ENCODE results near the gene SLC28A3. TPM values are rescaled to one million over a fixed set of nuclear protein-coding genes. Genes with fewer than 3 reads are reported as not detected.

Gene SLC28A3
- total and polyA plus RNA-seq, 4 donors = 0.24 to 3.6 (median 0.46) TPM

GRCh38 chr9:84238652-84239051 lies 101.9 kb downstream of the SLC28A3 start:
- H3K27ac ChIP-seq (ENCODE audit: low read depth, low read length) = no peak overlapping the region
- WGBS (ENCODE audit: insufficient coverage) = 77% methylated on average over 4 of the region's 4 CpGs
- H3K9me3 ChIP-seq (ENCODE audit: control insufficient read depth, insufficient read depth, low read length) = no peaks in the 10 kb centered on the region
- H3K4me1 ChIP-seq (ENCODE audit: control insufficient read depth, insufficient read depth, low read length) = no peaks in the 10 kb centered on the region
- H3K36me3 ChIP-seq (ENCODE audit: control insufficient read depth, insufficient read depth, low read length) = no peaks in the 10 kb centered on the region
- no peaks in the 10 kb centered on the region for H3K27me3 ChIP-seq (ENCODE audit: control insufficient read depth, insufficient read depth, low read length)
- DNase-seq (ENCODE audit: low read depth in 4 of 6, low spot score in 6 of 6) = no peak
- H3K4me3 ChIP-seq (ENCODE audit: low read depth, low read length) = no peak overlapping the region

- Histone ChIP-seq H3K36me3 (ENCODE audit: control insufficient read depth, insufficient read depth, low read length) (no peaks in the 10 kb centered on the region), H3K27me3 (ENCODE audit: control insufficient read depth, insufficient read depth, low read length) (no peaks in the 10 kb centered on the region), H3K4me3 (ENCODE audit: low read depth, low read length) (no peak overlapping the region), H3K27ac (ENCODE audit: low read depth, low read length) (no peak overlapping the region), H3K9me3 (ENCODE audit: control insufficient read depth, insufficient read depth, low read length) (no peaks in the 10 kb centered on the region), H3K4me1 (ENCODE audit: control insufficient read depth, insufficient read depth, low read length) (peaks cover 4% of the 10 kb centered on the region)
- 47% methylated on average over 2 of the region's 4 CpGs for WGBS (ENCODE audit: insufficient coverage)
- no peak for DNase-seq (ENCODE audit: low read depth in 4 of 6, low spot score in 6 of 6)
Observed at GRCh38 chr9:84235511-84235910, 105.0 kb downstream of the SLC28A3 start.

- Histone ChIP-seq H3K27me3 (ENCODE audit: control insufficient read depth, insufficient read depth, low read length) (no peaks in the 10 kb centered on the region), H3K9me3 (ENCODE audit: control insufficient read depth, insufficient read depth, low read length) (no peaks in the 10 kb centered on the region), H3K36me3 (ENCODE audit: control insufficient read depth, insufficient read depth, low read length) (no peaks in the 10 kb centered on the region), H3K4me1 (ENCODE audit: control insufficient read depth, insufficient read depth, low read length) (peaks cover 5% of the 10 kb centered on the region), H3K27ac (ENCODE audit: low read depth, low read length) (peak overlapping the region; percentile 6), H3K4me3 (ENCODE audit: low read depth, low read length) (no peak overlapping the region)
- peak in 2 of 6 donors; percentile 29 to 51 for DNase-seq (ENCODE audit: low read depth in 4 of 6, low spot score in 6 of 6)
- 54% methylated on average over 5 of the region's 6 CpGs for WGBS (ENCODE audit: insufficient coverage)
Observed at GRCh38 chr9:84230355-84231145, 110.0 kb downstream of the SLC28A3 start.

GRCh38 chr9:84229191-84229590 lies 111.4 kb downstream of the SLC28A3 start:
- Histone ChIP-seq H3K9me3 (ENCODE audit: control insufficient read depth, insufficient read depth, low read length) (no peaks in the 10 kb centered on the region), H3K4me1 (ENCODE audit: control insufficient read depth, insufficient read depth, low read length) (peaks cover 5% of the 10 kb centered on the region), H3K27me3 (ENCODE audit: control insufficient read depth, insufficient read depth, low read length) (no peaks in the 10 kb centered on the region), H3K36me3 (ENCODE audit: control insufficient read depth, insufficient read depth, low read length) (no peaks in the 10 kb centered on the region), H3K27ac (ENCODE audit: low read depth, low read length) (no peak overlapping the region), H3K4me3 (ENCODE audit: low read depth, low read length) (no peak overlapping the region)
- 52% methylated on average over 3 of the region's 4 CpGs for WGBS (ENCODE audit: insufficient coverage)
- DNase-seq (ENCODE audit: low read depth in 4 of 6, low spot score in 6 of 6) = no peak

- Histone ChIP-seq H3K9me3 (ENCODE audit: control insufficient read depth, insufficient read depth, low read length) (no peaks in the 10 kb centered on the region), H3K27me3 (ENCODE audit: control insufficient read depth, insufficient read depth, low read length) (no peaks in the 10 kb centered on the region), H3K4me1 (ENCODE audit: control insufficient read depth, insufficient read depth, low read length) (peaks cover 5% of the 10 kb centered on the region), H3K36me3 (ENCODE audit: control insufficient read depth, insufficient read depth, low read length) (no peaks in the 10 kb centered on the region), H3K4me3 (ENCODE audit: low read depth, low read length) (no peak overlapping the region), H3K27ac (ENCODE audit: low read depth, low read length) (no peak overlapping the region)
- 21% methylated on average over 4 of the region's 5 CpGs for WGBS (ENCODE audit: insufficient coverage)
- peak in 2 of 6 donors; percentile 28 to 70 for DNase-seq (ENCODE audit: low read depth in 4 of 6, low spot score in 6 of 6)
Observed at GRCh38 chr9:84228130-84228720, 112.3 kb downstream of the SLC28A3 start.

GRCh38 chr9:84226126-84226525 lies 114.4 kb downstream of the SLC28A3 start:
- Histone ChIP-seq H3K4me3 (ENCODE audit: low read depth, low read length) (no peak overlapping the region), H3K27ac (ENCODE audit: low read depth, low read length) (no peak overlapping the region), H3K27me3 (ENCODE audit: control insufficient read depth, insufficient read depth, low read length) (no peaks in the 10 kb centered on the region), H3K9me3 (ENCODE audit: control insufficient read depth, insufficient read depth, low read length) (peaks cover 2% of the 10 kb centered on the region), H3K4me1 (ENCODE audit: control insufficient read depth, insufficient read depth, low read length) (peaks cover 5% of the 10 kb centered on the region), H3K36me3 (ENCODE audit: control insufficient read depth, insufficient read depth, low read length) (no peaks in the 10 kb centered on the region)
- WGBS (ENCODE audit: insufficient coverage) = no CpG with 5 or more reads among the region's 1 CpG
- DNase-seq (ENCODE audit: low read depth in 4 of 6, low spot score in 6 of 6) = no peak

Measured in spinal cord (tissue), 10 donors.